Measurements from ENCODE around the gene ADRB1. TPM values are rescaled to one million over a fixed set of nuclear protein-coding genes. Genes with fewer than 3 reads are reported as not detected.

The ADRB1 gene
- total and polyA plus RNA-seq, 2 donors (not counting 3 experiments of a cell fraction or from before 2014, with no cell fraction given): 0.23 to 0.97 TPM

DNA sequence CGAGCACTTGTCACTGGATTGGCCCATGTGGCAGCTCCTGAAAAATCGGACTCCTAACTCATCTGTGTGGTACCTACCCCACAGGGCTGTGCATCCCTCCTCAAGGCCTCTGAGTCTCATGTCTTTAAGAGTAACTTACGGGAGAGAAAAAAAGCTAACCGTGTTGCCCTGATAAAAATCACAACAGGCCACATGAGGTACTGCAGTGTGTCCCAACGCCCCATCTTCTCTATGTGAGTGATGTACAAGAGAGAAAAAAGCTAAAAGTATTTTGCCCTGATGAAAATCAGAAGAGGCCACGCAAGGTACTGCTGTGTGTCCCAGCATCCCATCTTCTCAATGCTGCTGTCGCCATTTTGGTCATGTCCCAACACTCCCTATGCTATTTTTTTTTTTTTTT lies 41.2 kb upstream of the ADRB1 start:
- no peaks in the 10 kb centered on the region for H3K36me3 ChIP-seq (ENCODE audit: control insufficient read depth in 2 of 2, extremely low read depth in 1 of 2, insufficient read depth in 2 of 2, low read length in 2 of 2)
- H3K9me3 ChIP-seq (replicated peaks; ENCODE audit: control insufficient read depth, insufficient read depth, low read length): no peaks in the 10 kb centered on the region
- no peaks in the 10 kb centered on the region for H4K20me1 ChIP-seq (replicated peaks; ENCODE audit: control insufficient read depth, extremely low read depth, insufficient read depth, low read length)
- no peak overlapping the region for H3K4me2 ChIP-seq (ENCODE audit: insufficient read depth, low read length)
- TF ChIP-seq, protein P1, sequence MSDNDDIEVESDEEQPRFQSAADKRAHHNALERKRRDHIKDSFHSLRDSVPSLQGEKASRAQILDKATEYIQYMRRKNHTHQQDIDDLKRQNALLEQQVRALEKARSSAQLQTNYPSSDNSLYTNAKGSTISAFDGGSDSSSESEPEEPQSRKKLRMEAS (IDR thresholded peaks at IDR 0.05; ENCODE audit: insufficient read depth, insufficient read length): no peak
- TF ChIP-seq POLR2AphosphoS5 (IDR thresholded peaks at IDR 0.05; ENCODE audit: insufficient read depth, low read depth, low read length) (no peak), FOS (IDR thresholded peaks at IDR 0.05; ENCODE audit: borderline replicate concordance, insufficient read depth, low read length) (no peak)
- TF ChIP-seq, protein P2, sequence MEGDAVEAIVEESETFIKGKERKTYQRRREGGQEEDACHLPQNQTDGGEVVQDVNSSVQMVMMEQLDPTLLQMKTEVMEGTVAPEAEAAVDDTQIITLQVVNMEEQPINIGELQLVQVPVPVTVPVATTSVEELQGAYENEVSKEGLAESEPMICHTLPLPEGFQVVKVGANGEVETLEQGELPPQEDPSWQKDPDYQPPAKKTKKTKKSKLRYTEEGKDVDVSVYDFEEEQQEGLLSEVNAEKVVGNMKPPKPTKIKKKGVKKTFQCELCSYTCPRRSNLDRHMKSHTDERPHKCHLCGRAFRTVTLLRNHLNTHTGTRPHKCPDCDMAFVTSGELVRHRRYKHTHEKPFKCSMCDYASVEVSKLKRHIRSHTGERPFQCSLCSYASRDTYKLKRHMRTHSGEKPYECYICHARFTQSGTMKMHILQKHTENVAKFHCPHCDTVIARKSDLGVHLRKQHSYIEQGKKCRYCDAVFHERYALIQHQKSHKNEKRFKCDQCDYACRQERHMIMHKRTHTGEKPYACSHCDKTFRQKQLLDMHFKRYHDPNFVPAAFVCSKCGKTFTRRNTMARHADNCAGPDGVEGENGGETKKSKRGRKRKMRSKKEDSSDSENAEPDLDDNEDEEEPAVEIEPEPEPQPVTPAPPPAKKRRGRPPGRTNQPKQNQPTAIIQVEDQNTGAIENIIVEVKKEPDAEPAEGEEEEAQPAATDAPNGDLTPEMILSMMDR (IDR thresholded peaks at IDR 0.05; ENCODE audit: extremely low read depth in 1 of 2, insufficient read depth in 1 of 2, low read depth in 1 of 2, low read length in 2 of 2): no peak
- intact Hi-C loops (cut with micrococcal nuclease) (no loop called here), dilution Hi-C loops (cut with MboI; ENCODE audit: extremely low pct_ligation_motif_present, low sequenced_read_pairs) (no loop called here)
- no peaks in the 10 kb centered on the region for H3K79me2 ChIP-seq (ENCODE audit: control insufficient read depth, insufficient read depth, low read length)
- BruUV-seq (replicated peaks): no TSS peak
- H3K4me1 ChIP-seq (ENCODE audit: control insufficient read depth, extremely low read depth, insufficient read depth, low read length): no peaks in the 10 kb centered on the region
- H2AFZ ChIP-seq (ENCODE audit: low read depth, low read length): no peak overlapping the region
- H3K4me3 ChIP-seq (replicated peaks in 1 of 3; ENCODE audit: insufficient read depth in 1 of 3, low read depth in 1 of 3, low read length in 3 of 3): no peak overlapping the region
- DNase-seq (ENCODE audit: low read depth, low spot score) (no peak), FAIRE-seq (no peak)
- POLR2A ChIA-PET: no interaction called here
- H3K9me1 ChIP-seq (replicated peaks; ENCODE audit: control insufficient read depth, extremely low read depth, insufficient read depth, low read length): no peaks in the 10 kb centered on the region
- no peak overlapping the region for H3K9ac ChIP-seq (replicated peaks; ENCODE audit: extremely low read depth, insufficient read depth, low read length)
- no peaks in the 10 kb centered on the region for H3K27me3 ChIP-seq (ENCODE audit: control insufficient read depth in 2 of 2, insufficient read depth in 2 of 2, low read length in 2 of 2)
- CTCF ChIA-PET: no interaction called here
- H3K27ac ChIP-seq (ENCODE audit: insufficient read depth, low read depth, low read length): no peak overlapping the region

DNA sequence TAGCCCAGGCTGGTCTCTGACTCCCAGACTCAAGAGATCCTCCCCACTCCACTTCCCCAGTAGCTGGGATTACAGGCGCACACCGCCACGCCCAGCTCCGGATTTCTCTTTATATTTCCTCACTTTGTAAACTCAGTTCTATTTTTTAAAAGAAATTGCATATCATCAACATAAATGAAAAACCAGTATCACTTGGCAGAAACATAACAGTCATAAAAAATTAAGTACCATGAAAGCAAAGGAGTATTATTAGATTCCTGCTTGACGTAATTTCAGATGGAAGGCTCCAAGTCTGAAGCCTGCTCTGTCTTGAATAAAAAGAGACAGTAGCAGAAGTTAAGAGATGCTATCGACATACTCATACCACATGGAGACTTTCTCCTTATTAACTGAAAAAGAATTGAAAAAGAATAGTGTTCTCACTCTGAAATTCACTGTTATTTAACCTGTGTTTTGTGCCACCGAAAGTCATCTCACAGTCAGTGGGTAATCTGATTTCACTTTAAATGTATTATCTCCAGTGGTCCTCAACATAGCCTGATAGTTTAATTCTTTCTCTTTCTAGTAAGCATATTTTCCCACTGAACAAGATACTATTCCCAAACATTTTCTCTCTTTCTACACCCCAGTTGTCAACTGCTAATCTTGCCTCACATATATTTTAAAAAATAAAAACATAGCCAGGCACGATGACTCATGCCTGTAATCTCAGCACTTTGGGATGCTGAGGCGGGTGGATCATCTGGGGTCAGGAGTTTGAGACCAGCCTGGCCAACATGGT lies 40.3 kb upstream of the ADRB1 start:
- POLR2A ChIA-PET: no interaction called here
- BruUV-seq (replicated peaks): no TSS peak
- H3K4me3 ChIP-seq (replicated peaks in 1 of 3; ENCODE audit: insufficient read depth in 1 of 3, low read depth in 1 of 3, low read length in 3 of 3): no peak overlapping the region
- DNase-seq (ENCODE audit: low read depth, low spot score) (no peak), FAIRE-seq (no peak)
- no peaks in the 10 kb centered on the region for H3K4me1 ChIP-seq (ENCODE audit: control insufficient read depth, extremely low read depth, insufficient read depth, low read length)
- no peaks in the 10 kb centered on the region for H4K20me1 ChIP-seq (replicated peaks; ENCODE audit: control insufficient read depth, extremely low read depth, insufficient read depth, low read length)
- intact Hi-C loops (cut with micrococcal nuclease): no loop called here
- TF ChIP-seq, protein P1 (IDR thresholded peaks at IDR 0.05; ENCODE audit: insufficient read depth, insufficient read length): no peak
- TF ChIP-seq POLR2A (IDR thresholded peaks at IDR 0.05; ENCODE audit: low read depth, low read length): no peak
- no peak for TF ChIP-seq MYC (IDR thresholded peaks at IDR 0.05; ENCODE audit: low read depth, low read length)
- TF ChIP-seq, protein P2 (IDR thresholded peaks at IDR 0.05; ENCODE audit: extremely low read depth in 1 of 2, insufficient read depth in 1 of 2, low read depth in 1 of 2, low read length in 2 of 2): no peak
- no peak for TF ChIP-seq FOS (IDR thresholded peaks at IDR 0.05; ENCODE audit: borderline replicate concordance, insufficient read depth, low read length)
- no peak for TF ChIP-seq GATA2 (IDR thresholded peaks at IDR 0.05; ENCODE audit: insufficient read depth, insufficient read length, low read depth, low read length)
- TF ChIP-seq EZH2 (IDR thresholded peaks at IDR 0.05; ENCODE audit: borderline replicate concordance, low read depth, low read length, severe bottlenecking): no peak
- TF ChIP-seq POLR2AphosphoS5 (IDR thresholded peaks at IDR 0.05; ENCODE audit: insufficient read depth, low read depth, low read length): no peak
- no peak for TF ChIP-seq JUN (IDR thresholded peaks at IDR 0.05; ENCODE audit: borderline replicate concordance, insufficient read depth, insufficient read length, low read depth)
- no peak overlapping the region for H3K9ac ChIP-seq (replicated peaks; ENCODE audit: extremely low read depth, insufficient read depth, low read length)
- H3K27ac ChIP-seq (ENCODE audit: insufficient read depth, low read depth, low read length): no peak overlapping the region
- H3K79me2 ChIP-seq (ENCODE audit: control insufficient read depth, insufficient read depth, low read length): no peaks in the 10 kb centered on the region
- dilution Hi-C loops (cut with MboI; ENCODE audit: extremely low pct_ligation_motif_present, low sequenced_read_pairs): no loop called here
- H3K4me2 ChIP-seq (ENCODE audit: insufficient read depth, low read length): no peak overlapping the region
- CTCF ChIA-PET: no interaction called here
- H2AFZ ChIP-seq (ENCODE audit: low read depth, low read length): no peak overlapping the region
- H3K9me1 ChIP-seq (replicated peaks; ENCODE audit: control insufficient read depth, extremely low read depth, insufficient read depth, low read length): no peaks in the 10 kb centered on the region
- H3K27me3 ChIP-seq (ENCODE audit: control insufficient read depth in 2 of 2, insufficient read depth in 2 of 2, low read length in 2 of 2): no peaks in the 10 kb centered on the region
- H3K36me3 ChIP-seq (ENCODE audit: control insufficient read depth in 2 of 2, extremely low read depth in 1 of 2, insufficient read depth in 2 of 2, low read length in 2 of 2): no peaks in the 10 kb centered on the region
- H3K9me3 ChIP-seq (replicated peaks; ENCODE audit: control insufficient read depth, insufficient read depth, low read length): no peaks in the 10 kb centered on the region

Data from endothelial cell of umbilical vein (primary cell).